Coronary artery (tissue), 2 donors: ENCODE data around the gene PIH1D1.

Source experiments
- DNase-seq: peaks from one replicate; pipeline ENCODE4 v3.0.0-alpha.2; 2017; ENCODE audit warnings: low spot score
- H3K27ac ChIP-seq, 2 donors: fragments of 200-600 bp; sonication (generic); one replicate each; pipeline ENCODE4 v1.5.1; 2016 to 2019
- H3K4me3 ChIP-seq: fragments of 200-600 bp; sonication (generic); 2 replicates; pipeline ENCODE4 v1.5.1; 2016; ENCODE audit warnings: mild to moderate bottlenecking, moderate library complexity
- CTCF ChIP-seq: fragments of 200-600 bp; sonication (generic); IDR thresholded peaks from one replicate; pipeline ENCODE4 v1.5.1; 2019; ENCODE audit warnings: antibody characterized with exemption

The PIH1D1 gene

GRCh38 chr19:49438261-49438660, 13.4 kb downstream of the PIH1D1 start:
- no peak for TF ChIP-seq CTCF
- no peak overlapping the region for H3K4me3 ChIP-seq
- DNase-seq: no peak
- no peak overlapping the region for H3K27ac ChIP-seq

- Histone ChIP-seq H3K27ac (no peak overlapping the region), H3K4me3 (no peak overlapping the region)
- no peak for TF ChIP-seq CTCF
- DNase-seq: no peak
Observed at GRCh38 chr19:49437231-49437630, 14.4 kb downstream of the PIH1D1 start.

GRCh38 chr19:49436381-49437017, 15.1 kb downstream of the PIH1D1 start:
- no peak overlapping the region for H3K27ac ChIP-seq
- H3K4me3 ChIP-seq: no peak overlapping the region
- no peak for TF ChIP-seq CTCF
- DNase-seq: no peak

GRCh38 chr19:49435670-49436069, 15.9 kb downstream of the PIH1D1 start:
- DNase-seq: no peak
- H3K4me3 ChIP-seq: no peak overlapping the region
- no peak overlapping the region for H3K27ac ChIP-seq
- TF ChIP-seq CTCF: no peak

GRCh38 chr19:49434907-49435583, 16.6 kb downstream of the PIH1D1 start:
- H3K27ac ChIP-seq: no peak overlapping the region
- DNase-seq: no peak
- H3K4me3 ChIP-seq: no peak overlapping the region
- TF ChIP-seq CTCF: no peak

- DNase-seq: no peak
- TF ChIP-seq CTCF: no peak
- no peak overlapping the region for H3K4me3 ChIP-seq
- no peak overlapping the region for H3K27ac ChIP-seq
Observed at GRCh38 chr19:49433240-49433901, 18.2 kb downstream of the PIH1D1 start.
